ENCODE results near the gene CCDC178. TPM values are rescaled to one million over a fixed set of nuclear protein-coding genes. Genes with fewer than 3 reads are reported as not detected.

The CCDC178 gene
- total RNA-seq, 4 donors from 2014 or later: 1.2 to 2.2 (median 1.7) TPM; not detected in 1

GRCh38 chr18:32889615-32890593 is 550.6 kb downstream of the CCDC178 start:
- Histone ChIP-seq H3K27me3 (no peaks in the 10 kb centered on the region), H3K4me3 (no peak overlapping the region), H3K27ac (replicated peaks in 1 of 4) (no peak overlapping the region), H3K9me3 (no peaks in the 10 kb centered on the region), H3K4me1 (no peaks in the 10 kb centered on the region), H3K36me3 (no peaks in the 10 kb centered on the region)
- TF ChIP-seq POLR2A (IDR thresholded peaks at IDR 0.05; ENCODE audit: low read depth) (no peak), EP300 (IDR thresholded peaks at IDR 0.05) (no peak)
- no peak for DNase-seq (ENCODE audit: extremely low spot score)
- 92% methylated on average over 8 of the region's 8 CpGs for WGBS
- intact Hi-C loops (cut with DNase I): no loop called here

- Histone ChIP-seq H3K9me3 (no peaks in the 10 kb centered on the region), H3K27ac (replicated peaks in 1 of 4) (no peak overlapping the region), H3K4me3 (no peak overlapping the region), H3K27me3 (no peaks in the 10 kb centered on the region), H3K4me1 (no peaks in the 10 kb centered on the region), H3K36me3 (no peaks in the 10 kb centered on the region)
- no peak for TF ChIP-seq POLR2AphosphoS5 (IDR thresholded peaks at IDR 0.05)
- no peak for TF ChIP-seq CTCF (IDR thresholded peaks at IDR 0.05)
- TF ChIP-seq POLR2A (IDR thresholded peaks at IDR 0.05; ENCODE audit: low read depth): no peak
- no peak for TF ChIP-seq EP300 (IDR thresholded peaks at IDR 0.05)
- intact Hi-C loops (cut with DNase I): no loop called here
- 78% methylated on average over 2 of the region's 2 CpGs for WGBS
- no peak for DNase-seq (ENCODE audit: extremely low spot score)
Measured at GRCh38 chr18:32888306-32888705, 552.2 kb downstream of the CCDC178 start.

Other genes starting within 250 kb of the CCDC178 start
- gene ASXL3, start 137.5 kb upstream of the CCDC178 start, total RNA-seq: 1 to 10 TPM in 3 of 4 donors, under 1 TPM in 1; 0.66 to 2.1 (median 1.1) TPM

All from esophagus muscularis mucosa (tissue), 4 donors.